Hepatocyte (in vitro differentiated cells): ENCODE results near the gene NPDC1. TPM values are rescaled to one million over a fixed set of nuclear protein-coding genes. Genes with fewer than 3 reads are reported as not detected.

Source experiments
- DNase-seq: peaks from one replicate; pipeline ENCODE4 v3.0.0-alpha.2; 2016; ENCODE audit warnings: low spot score
- H2AFZ ChIP-seq: fragments of 200-600 bp; sonication (generic); 2 replicates; pipeline ENCODE4 v1.6.0; 2016; ENCODE audit warnings: antibody characterized with exemption, mild to moderate bottlenecking
- H3K27ac ChIP-seq: fragments of 200-600 bp; sonication (generic); 2 replicates; pipeline ENCODE4 v1.5.1; 2016; ENCODE audit warnings: mild to moderate bottlenecking
- H3K27me3 ChIP-seq: fragments of 200-600 bp; sonication (generic); 2 replicates; pipeline ENCODE4 v1.6.1; 2016
- H3K36me3 ChIP-seq: fragments of 200-600 bp; sonication (generic); replicated peaks from 2 replicates; pipeline ENCODE4 v1.5.1; 2016; ENCODE audit warnings: low read depth; ENCODE audit not compliant: insufficient read depth
- H3K4me1 ChIP-seq: fragments of 200-600 bp; sonication (generic); 2 replicates; pipeline ENCODE4 v1.5.1; 2016; ENCODE audit warnings: mild to moderate bottlenecking, moderate library complexity; ENCODE audit not compliant: insufficient read depth
- H3K4me2 ChIP-seq: fragments of 200-600 bp; sonication (generic); 2 replicates; pipeline ENCODE4 v1.6.0; 2016
- H3K4me3 ChIP-seq: fragments of 200-600 bp; sonication (generic); 2 replicates; pipeline ENCODE4 v1.5.1; 2016; ENCODE audit warnings: mild to moderate bottlenecking
- H3K79me2 ChIP-seq: fragments of 200-600 bp; sonication (generic); 2 replicates; pipeline ENCODE4 v1.6.0; 2017; ENCODE audit warnings: mild to moderate bottlenecking
- H3K9me2 ChIP-seq: fragments of 200-600 bp; sonication (generic); replicated peaks from 2 replicates; pipeline ENCODE4 v1.6.0; 2017; ENCODE audit warnings: mild to moderate bottlenecking; ENCODE audit not compliant: insufficient read depth
- H3K9me3 ChIP-seq: fragments of 200-600 bp; sonication (generic); 2 replicates; pipeline ENCODE4 v1.5.1; 2016; ENCODE audit warnings: low read depth, mild to moderate bottlenecking
- H4K20me1 ChIP-seq: fragments of 200-600 bp; sonication (generic); 2 replicates; pipeline ENCODE4 v1.6.0; 2016; ENCODE audit warnings: mild to moderate bottlenecking; ENCODE audit not compliant: insufficient read depth, poor library complexity, severe bottlenecking
- CTCF ChIP-seq: fragments of 200-600 bp; sonication (generic); IDR thresholded peaks from 2 replicates; pipeline ENCODE4 v1.5.1; 2016; ENCODE audit warnings: antibody characterized with exemption, mild to moderate bottlenecking; ENCODE audit not compliant: poor library complexity
- EZH2 ChIP-seq: fragments of 200-600 bp; sonication (generic); IDR thresholded peaks from 2 replicates; pipeline ENCODE4 v1.6.1; 2016; ENCODE audit warnings: antibody characterized with exemption, mild to moderate bottlenecking, borderline replicate concordance
- EZH2phosphoT487 ChIP-seq: fragments of 200-600 bp; sonication (generic); IDR thresholded peaks from one replicate; pipeline ENCODE4 v1.6.1; 2018; ENCODE audit warnings: antibody characterized with exemption, mild to moderate bottlenecking, low read depth, moderate library complexity; ENCODE audit not compliant: unreplicated experiment, severe bottlenecking
- WGBS: methylation state at CpG from one replicate; pipeline ENCODE4 v1.1.6; 2016; ENCODE audit warnings: low lambda C conversion rate; ENCODE audit errors: missing lambda C conversion rate; 5-methylcytosine and 5-hydroxymethylcytosine counted together
- polyA plus RNA-seq: library from polyadenylated mRNA; unstranded; fragments of >200 nt; fragmentation: Nextera tagmentation; extraction: Ambion mirVana; gene quantifications from 2 replicates; pipeline ENCODE4 v1.2.1, GENCODE V29; 2016
- total RNA-seq: library from RNA; depleted of rRNA; stranded (reverse); fragments of >200 nt; gene quantifications from 2 replicates; pipeline ENCODE4 v1.2.3, GENCODE V29; 2014

Gene NPDC1
- total and polyA plus RNA-seq, 2 experiments from 2014 or later, result 12.7 to 72.7 TPM

GRCh38 chr9:137070201-137070905, 24.4 kb upstream of the NPDC1 start, which contains the start of gene SAPCD2:
TSS of gene SAPCD2 (minus strand) at chr9:137070557. CDS start at chr9:137070460, 97 bp downstream.
- H3K79me2 ChIP-seq, result no peaks in the 10 kb centered on the region
- peak within 1 kb of the TSS; percentile 73 for H3K4me2 ChIP-seq
- peak within 1 kb of the TSS; percentile 41 for H3K4me3 ChIP-seq
- no peaks in the 10 kb centered on the region for H3K9me3 ChIP-seq
- no peak within 1 kb of the TSS for H2AFZ ChIP-seq
- no peaks in the 10 kb centered on the region for H3K27me3 ChIP-seq
- WGBS, result 1% methylated on average over 58 of the region's 74 CpGs
- no peaks in the 10 kb centered on the region for H3K36me3 ChIP-seq
- peak; percentile 93 for DNase-seq
- H3K9me2 ChIP-seq, result no peaks in the 10 kb centered on the region
- peaks cover 3% of the 10 kb centered on the region for H3K4me1 ChIP-seq
- TF ChIP-seq CTCF (no peak), EZH2 (no peak), EZH2phosphoT487 (no peak)
- H3K27ac ChIP-seq, result peak within 1 kb of the TSS; percentile 49
- no peaks in the 10 kb centered on the region for H4K20me1 ChIP-seq

- Histone ChIP-seq H3K27ac (no peak overlapping the region), H4K20me1 (no peaks in the 10 kb centered on the region), H2AFZ (no peak overlapping the region), H3K9me3 (no peaks in the 10 kb centered on the region), H3K27me3 (no peaks in the 10 kb centered on the region), H3K9me2 (no peaks in the 10 kb centered on the region), H3K36me3 (no peaks in the 10 kb centered on the region), H3K4me1 (peaks cover 3% of the 10 kb centered on the region), H3K4me3 (no peak overlapping the region), H3K4me2 (peak overlapping the region; percentile 73), H3K79me2 (no peaks in the 10 kb centered on the region)
- 4% methylated on average over 40 of the region's 52 CpGs for WGBS
- DNase-seq, result no peak
- TF ChIP-seq CTCF, result no peak
- no peak for TF ChIP-seq EZH2
- TF ChIP-seq EZH2phosphoT487, result no peak
Observed at GRCh38 chr9:137069508-137070091, 23.6 kb upstream of the NPDC1 start.

- peak overlapping the region; percentile 73 for H3K4me2 ChIP-seq
- 96% methylated on average over 17 of the region's 17 CpGs for WGBS
- no peaks in the 10 kb centered on the region for H3K9me2 ChIP-seq
- no peaks in the 10 kb centered on the region for H3K36me3 ChIP-seq
- TF ChIP-seq EZH2phosphoT487, result no peak
- TF ChIP-seq EZH2, result no peak
- TF ChIP-seq CTCF, result no peak
- no peaks in the 10 kb centered on the region for H3K27me3 ChIP-seq
- H3K27ac ChIP-seq, result no peak overlapping the region
- no peaks in the 10 kb centered on the region for H4K20me1 ChIP-seq
- no peak overlapping the region for H3K4me3 ChIP-seq
- no peak for DNase-seq
- H3K9me3 ChIP-seq, result no peaks in the 10 kb centered on the region
- peaks cover 3% of the 10 kb centered on the region for H3K4me1 ChIP-seq
- H2AFZ ChIP-seq, result no peak overlapping the region
- no peaks in the 10 kb centered on the region for H3K79me2 ChIP-seq
Observed at GRCh38 chr9:137068539-137069507, 22.8 kb upstream of the NPDC1 start.
